ACC112 (cell line): ENCODE results near the gene OCA2.

ENCODE experiments used
- H2AFZ ChIP-seq: fragments of 200-600 bp; sonication (generic); one replicate; pipeline ENCODE4 v1.6.0; 2017; ENCODE audit warnings: antibody characterized with exemption, low read length; ENCODE audit not compliant: unreplicated experiment
- H3K27ac ChIP-seq: fragments of 200-600 bp; sonication (generic); 2 replicates; pipeline ENCODE4 v1.5.1; 2014; ENCODE audit warnings: low read depth, mild to moderate bottlenecking, antibody characterized with exemption, low read length, moderate library complexity
- H3K27me3 ChIP-seq: fragments of 200-600 bp; sonication (generic); 2 replicates; pipeline ENCODE4 v1.6.1; 2014; ENCODE audit warnings: mild to moderate bottlenecking, antibody characterized with exemption, low read length, moderate library complexity, mixed read lengths; ENCODE audit not compliant: insufficient read depth
- H3K36me3 ChIP-seq: fragments of 200-600 bp; sonication (generic); 2 replicates; pipeline ENCODE4 v1.6.1; 2016; ENCODE audit warnings: mild to moderate bottlenecking, antibody characterized with exemption, low read length, moderate library complexity, mixed read lengths; ENCODE audit not compliant: insufficient read depth
- H3K4me1 ChIP-seq: fragments of 200-600 bp; sonication (generic); one replicate; pipeline ENCODE4 v1.6.1; 2016; ENCODE audit warnings: low read length, mixed read lengths; ENCODE audit not compliant: insufficient read depth, unreplicated experiment, control insufficient read depth
- H3K4me3 ChIP-seq: fragments of 200-600 bp; sonication (generic); 2 replicates; pipeline ENCODE4 v1.5.1; 2014; ENCODE audit warnings: mild to moderate bottlenecking, low read depth, low read length
- H3K79me2 ChIP-seq: fragments of 200-600 bp; sonication (generic); one replicate; pipeline ENCODE4 v1.6.0; 2016; ENCODE audit warnings: low read length; ENCODE audit not compliant: control insufficient read depth, unreplicated experiment, insufficient read depth

Gene OCA2

GRCh38 chr15:27939246-27939645 lies 159.9 kb downstream of the OCA2 start:
- no peaks in the 10 kb centered on the region for H3K4me1 ChIP-seq
- no peaks in the 10 kb centered on the region for H3K27me3 ChIP-seq
- no peaks in the 10 kb centered on the region for H3K79me2 ChIP-seq
- no peak overlapping the region for H3K4me3 ChIP-seq
- no peak overlapping the region for H3K27ac ChIP-seq
- H3K36me3 ChIP-seq: no peaks in the 10 kb centered on the region
- no peak overlapping the region for H2AFZ ChIP-seq

- Histone ChIP-seq H3K36me3 (no peaks in the 10 kb centered on the region), H3K4me1 (no peaks in the 10 kb centered on the region), H3K4me3 (no peak overlapping the region), H3K79me2 (no peaks in the 10 kb centered on the region), H3K27me3 (no peaks in the 10 kb centered on the region), H2AFZ (no peak overlapping the region), H3K27ac (no peak overlapping the region)
These were observed 161.3 kb downstream of the OCA2 start for GRCh38 chr15:27937851-27938250.

GRCh38 chr15:27936164-27936563 lies 163.0 kb downstream of the OCA2 start:
- no peaks in the 10 kb centered on the region for H3K79me2 ChIP-seq
- no peak overlapping the region for H2AFZ ChIP-seq
- no peak overlapping the region for H3K27ac ChIP-seq
- H3K36me3 ChIP-seq: no peaks in the 10 kb centered on the region
- H3K4me3 ChIP-seq: no peak overlapping the region
- no peaks in the 10 kb centered on the region for H3K4me1 ChIP-seq
- H3K27me3 ChIP-seq: no peaks in the 10 kb centered on the region

GRCh38 chr15:27935328-27935727 lies 163.8 kb downstream of the OCA2 start:
- Histone ChIP-seq H3K36me3 (no peaks in the 10 kb centered on the region), H3K4me1 (no peaks in the 10 kb centered on the region), H3K79me2 (no peaks in the 10 kb centered on the region), H3K27ac (no peak overlapping the region), H3K27me3 (no peaks in the 10 kb centered on the region), H3K4me3 (no peak overlapping the region), H2AFZ (no peak overlapping the region)

- H2AFZ ChIP-seq: no peak overlapping the region
- H3K4me1 ChIP-seq: no peaks in the 10 kb centered on the region
- no peaks in the 10 kb centered on the region for H3K27me3 ChIP-seq
- H3K4me3 ChIP-seq: no peak overlapping the region
- H3K79me2 ChIP-seq: no peaks in the 10 kb centered on the region
- no peak overlapping the region for H3K27ac ChIP-seq
- H3K36me3 ChIP-seq: no peaks in the 10 kb centered on the region
These were observed 164.3 kb downstream of the OCA2 start for GRCh38 chr15:27934782-27935181.

- no peaks in the 10 kb centered on the region for H3K36me3 ChIP-seq
- no peaks in the 10 kb centered on the region for H3K27me3 ChIP-seq
- no peak overlapping the region for H2AFZ ChIP-seq
- H3K27ac ChIP-seq: no peak overlapping the region
- no peaks in the 10 kb centered on the region for H3K4me1 ChIP-seq
- H3K4me3 ChIP-seq: no peak overlapping the region
- no peaks in the 10 kb centered on the region for H3K79me2 ChIP-seq
These were observed 165.6 kb downstream of the OCA2 start for GRCh38 chr15:27933562-27933961.

GRCh38 chr15:27932600-27932999 lies 166.5 kb downstream of the OCA2 start:
- Histone ChIP-seq H3K36me3 (no peaks in the 10 kb centered on the region), H3K79me2 (no peaks in the 10 kb centered on the region), H3K4me3 (no peak overlapping the region), H3K27me3 (no peaks in the 10 kb centered on the region), H3K27ac (no peak overlapping the region), H3K4me1 (no peaks in the 10 kb centered on the region), H2AFZ (no peak overlapping the region)

GRCh38 chr15:27928386-27928785 lies 170.7 kb downstream of the OCA2 start:
- Histone ChIP-seq H3K4me1 (no peaks in the 10 kb centered on the region), H2AFZ (no peak overlapping the region), H3K4me3 (no peak overlapping the region), H3K27ac (no peak overlapping the region), H3K27me3 (no peaks in the 10 kb centered on the region), H3K79me2 (no peaks in the 10 kb centered on the region), H3K36me3 (no peaks in the 10 kb centered on the region)

- Histone ChIP-seq H3K4me3 (no peak overlapping the region), H3K27me3 (no peaks in the 10 kb centered on the region), H3K79me2 (no peaks in the 10 kb centered on the region), H2AFZ (no peak overlapping the region), H3K27ac (no peak overlapping the region), H3K36me3 (no peaks in the 10 kb centered on the region), H3K4me1 (no peaks in the 10 kb centered on the region)
These were observed 186.8 kb downstream of the OCA2 start for GRCh38 chr15:27912283-27912682.

GRCh38 chr15:27906802-27907201 lies 192.3 kb downstream of the OCA2 start:
- Histone ChIP-seq H3K4me1 (no peaks in the 10 kb centered on the region), H3K4me3 (no peak overlapping the region), H3K27me3 (no peaks in the 10 kb centered on the region), H3K27ac (no peak overlapping the region), H3K36me3 (no peaks in the 10 kb centered on the region), H2AFZ (no peak overlapping the region), H3K79me2 (no peaks in the 10 kb centered on the region)

- H3K4me3 ChIP-seq: no peak overlapping the region
- H3K36me3 ChIP-seq: no peaks in the 10 kb centered on the region
- H2AFZ ChIP-seq: no peak overlapping the region
- no peak overlapping the region for H3K27ac ChIP-seq
- no peaks in the 10 kb centered on the region for H3K27me3 ChIP-seq
- H3K4me1 ChIP-seq: no peaks in the 10 kb centered on the region
- no peaks in the 10 kb centered on the region for H3K79me2 ChIP-seq
These were observed 195.7 kb downstream of the OCA2 start for GRCh38 chr15:27903405-27903804.
